Keratinocyte (primary cell): ENCODE results near the gene DBF4B. TPM values are rescaled to one million over a fixed set of nuclear protein-coding genes. Genes with fewer than 3 reads are reported as not detected.

Source experiments
- DNase-seq: peaks from one replicate; pipeline ENCODE4 v3.0.0-alpha.2; 2011; ENCODE audit warnings: low read depth, missing footprints, low spot score
- FAIRE-seq: peaks from 2 replicates; lab custom pipeline; 2011; peaks lifted over from hg19 to GRCh38; lab: Jason Lieb, UNC
- H2AFZ ChIP-seq: 2 replicates; pipeline ENCODE4 v1.6.0; 2012; ENCODE audit warnings: low read length, control low read depth, inconsistent platforms; ENCODE audit not compliant: control insufficient read depth
- H3K27ac ChIP-seq: 2 replicates; pipeline ENCODE4 v1.5.1; 2011; ENCODE audit warnings: low read length; ENCODE audit not compliant: control insufficient read depth, insufficient read depth
- H3K27me3 ChIP-seq: 3 replicates; pipeline ENCODE4 v1.6.0; 2011; ENCODE audit warnings: low read length; ENCODE audit not compliant: control insufficient read depth, insufficient read depth; ENCODE audit errors: extremely low read depth
- H3K36me3 ChIP-seq, 2 experiments: 2 replicates in 1 of 2; 3 replicates in 1 of 2; pipeline ENCODE4 v1.5.1; 2011; ENCODE audit warnings: low read length in 2 of 2, mild to moderate bottlenecking in 1 of 2; ENCODE audit not compliant: control insufficient read depth in 2 of 2, insufficient read depth in 2 of 2; ENCODE audit errors: extremely low read depth in 1 of 2
- H3K4me1 ChIP-seq: 3 replicates; pipeline ENCODE4 v1.5.1; 2011; ENCODE audit warnings: low read length; ENCODE audit not compliant: control insufficient read depth, insufficient read depth; ENCODE audit errors: extremely low read depth
- H3K4me2 ChIP-seq: 3 replicates; pipeline ENCODE4 v1.6.0; 2011; ENCODE audit warnings: low read depth, low read length; ENCODE audit not compliant: control insufficient read depth, insufficient read depth; ENCODE audit errors: extremely low read depth
- H3K4me3 ChIP-seq, 3 experiments: fragments of 200-600 bp in 1 of 3; sonication (generic) in 1 of 3; 2 replicates in 2 of 3; 3 replicates in 1 of 3; pipeline ENCODE4 v1.5.1; 2011 to 2016; ENCODE audit warnings: low read length in 3 of 3, mild to moderate bottlenecking in 3 of 3, control low read depth in 2 of 3, inconsistent platforms in 1 of 3, low read depth in 1 of 3, mixed read lengths in 1 of 3, mixed run types in 1 of 3, moderate library complexity in 1 of 3; ENCODE audit not compliant: control insufficient read depth in 2 of 3, insufficient read depth in 2 of 3; ENCODE audit errors: extremely low read depth in 1 of 3
- H3K79me2 ChIP-seq: 2 replicates; pipeline ENCODE4 v1.6.0; 2012; ENCODE audit warnings: low read length; ENCODE audit not compliant: control insufficient read depth, insufficient read depth
- H3K9ac ChIP-seq: 3 replicates; pipeline ENCODE4 v1.6.0; 2011; ENCODE audit warnings: low read length; ENCODE audit not compliant: control insufficient read depth, insufficient read depth; ENCODE audit errors: extremely low read depth
- H3K9me1 ChIP-seq: 3 replicates; pipeline ENCODE4 v1.6.0; 2011; ENCODE audit warnings: low read length; ENCODE audit not compliant: control insufficient read depth, insufficient read depth; ENCODE audit errors: extremely low read depth
- H3K9me3 ChIP-seq: 2 replicates; pipeline ENCODE4 v1.5.1; 2012; ENCODE audit warnings: low read depth, low read length; ENCODE audit not compliant: control insufficient read depth
- H4K20me1 ChIP-seq: 3 replicates; pipeline ENCODE4 v1.6.0; 2011; ENCODE audit warnings: low read length; ENCODE audit not compliant: control insufficient read depth, insufficient read depth; ENCODE audit errors: extremely low read depth
- EZH2 ChIP-seq: IDR thresholded peaks from one replicate; pipeline ENCODE4 v1.6.1; 2012; ENCODE audit warnings: inconsistent platforms, mild to moderate bottlenecking, low read length, moderate library complexity
- dilution Hi-C: fragments of 300-500 bp; cut with MboI; formaldehyde crosslinking; loops from one replicate; pipeline ENCODE4 v1.7.0; 2020; ENCODE audit warnings: low sequenced_read_pairs; ENCODE audit not compliant: extremely low pct_ligation_motif_present
- polyA plus RNA-seq, 5 experiments: library from polyadenylated mRNA; depleted of rRNA in 3 of 5; stranded (reverse) in 3 of 5; stranded (forward) in 1 of 5; unstranded in 1 of 5; fragments of >200 nt; gene quantifications; 1 replicate in 1 of 5; 2 replicates in 3 of 5; 3 replicates in 1 of 5; pipeline versions ENCODE4 v1.2.1 to v1.2.3, GENCODE V29; 2011 to 2012; ENCODE audit warnings: missing spikeins in 2 of 5, low read depth in 1 of 5, low replicate concordance in 1 of 5
- TF ChIP-seq, protein P1 (sequence below), 3 experiments: IDR thresholded peaks in 1 of 3; conservative IDR thresholded peaks in 1 of 3; optimal IDR thresholded peaks in 1 of 3; 2 replicates in 2 of 3; 3 replicates in 1 of 3; pipeline versions ENCODE3 to v1.5.1; 2011; ENCODE audit warnings: low read length in 3 of 3, mild to moderate bottlenecking in 3 of 3, moderate library complexity in 2 of 3, control low read depth in 1 of 3, inconsistent platforms in 1 of 3; ENCODE audit not compliant: insufficient read depth in 2 of 3; ENCODE audit errors: extremely low read depth in 1 of 3

The DBF4B gene
- polyA plus RNA-seq, 1 donor (not counting 4 experiments of a cell fraction or from before 2014, with no cell fraction given) = 4.0 TPM

DNA sequence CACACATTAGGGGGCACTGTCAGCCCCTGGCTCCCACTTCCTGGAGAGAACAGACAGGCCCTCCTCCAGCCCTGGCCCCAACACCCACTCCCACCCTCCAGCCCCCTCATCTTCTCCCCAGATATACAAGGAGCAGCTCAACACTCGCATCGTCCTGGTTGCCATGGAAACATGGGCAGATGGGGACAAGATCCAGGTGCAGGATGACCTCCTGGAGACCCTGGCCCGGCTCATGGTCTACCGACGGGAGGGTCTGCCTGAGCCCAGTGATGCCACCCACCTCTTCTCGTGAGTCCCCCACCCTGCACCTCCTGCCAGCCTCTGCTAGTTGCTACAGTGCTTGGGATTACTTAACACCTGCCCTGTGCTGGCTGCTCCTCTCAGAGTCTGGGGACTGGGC, 64.7 kb downstream of the DBF4B start:
- Histone ChIP-seq H3K4me3 (no peak overlapping the region), H3K9me1 (no peaks in the 10 kb centered on the region), H3K27me3 (peaks cover 19% of the 10 kb centered on the region), H3K9ac (no peak overlapping the region), H3K9me3 (no peaks in the 10 kb centered on the region), H3K36me3 (no peaks in the 10 kb centered on the region), H3K4me2 (no peak overlapping the region), H4K20me1 (no peaks in the 10 kb centered on the region), H3K79me2 (no peaks in the 10 kb centered on the region), H2AFZ (no peak overlapping the region), H3K4me1 (peaks cover 15% of the 10 kb centered on the region), H3K27ac (no peak overlapping the region)
- dilution Hi-C loops = no loop called here
- DNase-seq (no peak), FAIRE-seq (no peak)
- TF ChIP-seq, protein P1, sequence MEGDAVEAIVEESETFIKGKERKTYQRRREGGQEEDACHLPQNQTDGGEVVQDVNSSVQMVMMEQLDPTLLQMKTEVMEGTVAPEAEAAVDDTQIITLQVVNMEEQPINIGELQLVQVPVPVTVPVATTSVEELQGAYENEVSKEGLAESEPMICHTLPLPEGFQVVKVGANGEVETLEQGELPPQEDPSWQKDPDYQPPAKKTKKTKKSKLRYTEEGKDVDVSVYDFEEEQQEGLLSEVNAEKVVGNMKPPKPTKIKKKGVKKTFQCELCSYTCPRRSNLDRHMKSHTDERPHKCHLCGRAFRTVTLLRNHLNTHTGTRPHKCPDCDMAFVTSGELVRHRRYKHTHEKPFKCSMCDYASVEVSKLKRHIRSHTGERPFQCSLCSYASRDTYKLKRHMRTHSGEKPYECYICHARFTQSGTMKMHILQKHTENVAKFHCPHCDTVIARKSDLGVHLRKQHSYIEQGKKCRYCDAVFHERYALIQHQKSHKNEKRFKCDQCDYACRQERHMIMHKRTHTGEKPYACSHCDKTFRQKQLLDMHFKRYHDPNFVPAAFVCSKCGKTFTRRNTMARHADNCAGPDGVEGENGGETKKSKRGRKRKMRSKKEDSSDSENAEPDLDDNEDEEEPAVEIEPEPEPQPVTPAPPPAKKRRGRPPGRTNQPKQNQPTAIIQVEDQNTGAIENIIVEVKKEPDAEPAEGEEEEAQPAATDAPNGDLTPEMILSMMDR (optimal IDR thresholded peaks at IDR 0.05 in 1 of 3, IDR thresholded peaks at IDR 0.05 in 1 of 3, conservative IDR thresholded peaks at IDR 0.05 in 1 of 3; ENCODE audit: extremely low read depth in 1 of 3, insufficient read depth in 2 of 3, low read length in 3 of 3) = no peak
- TF ChIP-seq EZH2 = no peak

DNA sequence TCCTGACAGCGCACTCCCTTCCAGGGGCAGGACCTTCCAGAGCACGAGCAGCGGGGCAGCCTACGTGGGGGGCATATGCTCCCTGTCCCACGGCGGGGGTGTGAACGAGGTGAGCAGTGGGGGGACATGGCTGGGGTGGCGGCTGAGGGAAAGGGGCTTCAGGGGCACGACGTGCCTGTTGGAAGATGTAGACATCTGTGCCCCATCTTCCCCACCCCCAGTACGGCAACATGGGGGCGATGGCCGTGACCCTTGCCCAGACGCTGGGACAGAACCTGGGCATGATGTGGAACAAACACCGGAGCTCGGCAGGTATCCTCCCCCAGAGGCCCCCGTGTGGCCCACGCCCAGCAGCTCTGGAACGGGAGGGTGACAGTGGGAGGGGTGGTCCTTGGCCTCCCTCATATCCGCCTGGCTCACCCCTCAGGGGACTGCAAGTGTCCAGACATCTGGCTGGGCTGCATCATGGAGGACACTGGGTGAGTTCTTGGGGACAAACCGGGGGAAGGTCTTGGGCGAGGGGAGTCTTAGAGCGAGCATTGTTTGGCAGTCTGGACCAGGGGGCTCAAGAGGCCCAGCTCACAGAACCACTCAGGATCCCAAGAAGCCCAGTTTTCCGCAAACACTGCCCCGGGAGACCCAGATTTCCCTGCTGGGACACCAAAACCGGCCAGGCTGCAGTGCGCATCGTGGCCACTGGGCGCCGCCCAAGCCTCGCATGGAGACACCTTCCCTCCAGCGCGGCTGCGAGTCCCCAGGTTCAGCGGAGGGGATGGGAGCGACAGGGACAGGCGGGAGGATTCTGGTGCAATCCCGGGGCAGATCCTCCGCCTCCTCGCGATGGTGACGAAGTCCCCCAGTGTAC, 66.0 kb downstream of the DBF4B start:
- dilution Hi-C loops = no loop called here
- peak; percentile 17 for FAIRE-seq

More for the DNA sequence above, 66.0 kb downstream of the DBF4B start:
- no peaks in the 10 kb centered on the region for H3K36me3 ChIP-seq
- H2AFZ ChIP-seq = peak overlapping the region; percentile 90
- no peak for TF ChIP-seq EZH2
- TF ChIP-seq, protein P1 (optimal IDR thresholded peaks at IDR 0.05 in 1 of 3, IDR thresholded peaks at IDR 0.05 in 1 of 3, conservative IDR thresholded peaks at IDR 0.05 in 1 of 3; ENCODE audit: extremely low read depth in 1 of 3, insufficient read depth in 2 of 3, low read length in 3 of 3) = peak; percentile 99
- H3K27ac ChIP-seq = no peak overlapping the region
- no peaks in the 10 kb centered on the region for H3K79me2 ChIP-seq
- H3K27me3 ChIP-seq = peaks cover 18% of the 10 kb centered on the region
- no peaks in the 10 kb centered on the region for H3K9me1 ChIP-seq
- H3K4me3 ChIP-seq = peak overlapping the region; percentile 54 to 71 (median 71)
- peaks cover 18% of the 10 kb centered on the region for H3K4me1 ChIP-seq
- DNase-seq = no peak
- H3K9ac ChIP-seq = peak overlapping the region; percentile 33
- H3K4me2 ChIP-seq = peak overlapping the region; percentile 97
- no peaks in the 10 kb centered on the region for H4K20me1 ChIP-seq
- H3K9me3 ChIP-seq = no peaks in the 10 kb centered on the region
